KOPT-K1 (cell line): ENCODE measurements around the gene COL25A1.

Experiments
- H3K27ac ChIP-seq: fragments of 200-600 bp; sonication (generic); 2 replicates; pipeline ENCODE4 v1.5.1; 2016; ENCODE audit warnings: antibody characterized with exemption, mild to moderate bottlenecking, low read depth, low read length; ENCODE audit not compliant: poor library complexity, severe bottlenecking
- H3K36me3 ChIP-seq: fragments of 200-600 bp; sonication (generic); 2 replicates; pipeline ENCODE4 v1.5.1; 2017; ENCODE audit warnings: antibody characterized with exemption, mild to moderate bottlenecking, low read length, moderate library complexity; ENCODE audit not compliant: insufficient read depth
- H3K9me3 ChIP-seq: fragments of 200-600 bp; sonication (generic); 2 replicates; pipeline ENCODE4 v1.5.1; 2017; ENCODE audit warnings: antibody characterized with exemption, low read length, mild to moderate bottlenecking; ENCODE audit not compliant: insufficient read depth, poor library complexity, severe bottlenecking

The COL25A1 gene

DNA sequence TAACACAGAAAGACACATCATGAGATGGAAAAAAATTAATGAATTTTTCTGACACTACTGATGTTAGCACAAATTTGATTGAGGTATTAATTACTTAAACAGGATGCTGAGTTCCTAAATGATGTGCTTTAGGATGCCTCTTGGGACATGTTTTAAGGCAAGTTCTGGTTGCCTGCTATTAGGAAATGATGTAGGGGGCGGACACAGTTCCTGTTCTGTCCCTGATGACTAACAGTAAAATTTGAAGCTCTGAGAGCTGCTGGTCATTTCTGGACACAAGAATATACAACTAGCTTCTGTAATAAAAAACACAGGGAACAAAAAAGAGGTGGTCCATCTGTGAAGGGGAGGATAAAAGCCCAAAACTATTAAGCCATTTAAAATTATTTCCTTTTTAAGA lies 376.4 kb downstream of the COL25A1 start:
- no peaks in the 10 kb centered on the region for H3K36me3 ChIP-seq
- H3K9me3 ChIP-seq = no peaks in the 10 kb centered on the region
- H3K27ac ChIP-seq = no peak overlapping the region

DNA sequence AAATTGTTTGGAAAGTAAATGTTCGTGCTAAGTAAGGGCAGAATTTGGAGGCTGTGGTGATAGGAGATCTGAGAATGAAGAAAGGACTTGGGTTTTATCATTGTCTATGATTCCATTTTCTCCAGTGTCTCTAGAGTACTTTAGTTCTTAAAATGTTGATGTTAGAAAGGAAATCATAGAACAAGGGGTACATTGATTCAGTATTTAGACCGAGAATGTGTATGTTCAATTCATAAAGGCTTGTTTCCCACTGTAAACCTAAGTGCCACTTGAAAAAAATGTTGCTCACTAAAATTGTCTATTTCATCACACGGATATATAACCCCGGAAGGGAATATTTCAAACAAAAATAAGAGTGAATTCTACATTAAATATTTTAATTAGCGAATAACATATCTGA lies 380.3 kb downstream of the COL25A1 start:
- Histone ChIP-seq H3K36me3 (no peaks in the 10 kb centered on the region), H3K9me3 (no peaks in the 10 kb centered on the region), H3K27ac (no peak overlapping the region)

DNA sequence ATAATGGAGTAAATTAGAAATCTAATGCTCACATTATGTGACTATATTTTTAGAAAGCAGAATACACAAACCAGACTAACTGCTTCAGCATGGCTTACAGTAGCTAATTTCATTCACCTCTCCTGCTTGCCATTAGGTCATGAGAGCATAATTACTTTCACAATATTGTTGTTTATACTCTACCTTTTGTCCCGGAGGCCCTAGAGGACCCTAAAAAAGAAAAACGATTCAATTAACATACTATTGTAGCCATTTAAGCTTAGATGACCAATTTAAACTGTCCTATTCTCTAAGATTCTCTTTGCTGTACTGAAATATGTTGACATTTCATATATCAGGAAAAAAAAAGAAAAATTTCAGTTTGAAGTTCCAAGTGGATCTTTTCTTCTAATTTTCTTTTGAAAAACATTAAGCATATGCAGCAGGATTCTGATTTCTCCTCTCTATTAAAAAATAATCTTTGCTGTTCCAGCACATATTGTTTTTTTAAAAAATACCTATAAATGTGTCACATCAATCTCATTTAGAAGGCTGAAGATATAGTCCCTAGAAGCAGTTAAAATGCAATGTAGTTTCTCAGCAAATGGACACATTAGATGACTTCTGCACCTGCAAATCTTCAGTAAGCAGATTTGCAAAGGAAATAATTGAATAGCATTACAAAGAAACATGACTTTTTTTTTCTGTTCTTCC lies 381.9 kb downstream of the COL25A1 start:
- no peak overlapping the region for H3K27ac ChIP-seq
- no peaks in the 10 kb centered on the region for H3K9me3 ChIP-seq
- no peaks in the 10 kb centered on the region for H3K36me3 ChIP-seq

DNA sequence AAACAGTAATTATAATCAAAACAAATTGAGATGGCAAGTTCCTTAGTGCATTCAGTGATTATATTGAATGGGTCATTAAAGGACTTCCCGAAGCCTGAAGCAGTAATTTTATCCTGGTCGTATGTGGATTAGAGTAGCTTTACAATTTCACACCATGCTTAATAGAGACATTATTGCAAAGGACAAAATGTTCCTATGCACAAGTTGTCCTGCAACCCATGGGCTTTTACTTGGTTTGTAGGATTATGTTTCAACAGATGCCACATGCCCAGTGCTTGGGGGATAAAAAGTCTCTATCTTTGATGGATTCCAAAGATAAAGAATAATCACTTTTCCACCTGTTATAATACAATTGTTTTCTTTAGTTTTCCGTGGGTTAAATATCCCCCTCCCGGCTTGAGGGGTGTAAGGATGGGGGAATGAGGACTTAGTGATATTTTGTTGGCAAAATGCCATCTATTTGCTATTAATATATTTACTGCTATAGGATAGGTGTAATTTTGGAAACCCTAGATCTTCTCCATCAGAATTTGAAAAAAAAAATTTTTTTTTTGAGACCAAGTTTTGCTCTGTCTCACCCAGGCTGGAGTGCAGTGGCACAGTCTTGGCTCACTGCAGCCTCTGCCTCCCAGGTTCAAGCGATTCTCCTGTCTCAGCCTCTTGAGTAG lies 383.1 kb downstream of the COL25A1 start:
- Histone ChIP-seq H3K27ac (no peak overlapping the region), H3K36me3 (no peaks in the 10 kb centered on the region), H3K9me3 (no peaks in the 10 kb centered on the region)

DNA sequence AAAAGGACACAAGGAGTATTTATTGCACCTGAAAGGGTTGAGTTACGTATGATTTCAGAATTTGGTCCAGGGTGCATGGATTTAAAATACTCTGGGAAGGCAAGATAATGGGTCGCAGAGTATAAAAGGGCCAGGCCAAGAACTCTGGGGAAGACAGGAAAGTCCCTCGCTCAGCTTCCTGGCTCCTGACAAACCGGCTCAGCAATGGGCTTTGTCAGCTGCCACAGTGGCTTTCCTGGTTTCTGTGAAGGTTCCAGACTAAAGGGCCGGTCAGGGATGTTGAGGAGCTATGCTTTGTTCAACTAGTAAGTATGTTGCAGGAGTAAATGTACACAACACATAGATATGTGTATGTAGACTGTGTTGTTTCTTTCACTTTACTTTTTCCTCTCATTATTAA lies 385.2 kb downstream of the COL25A1 start:
- H3K36me3 ChIP-seq = no peaks in the 10 kb centered on the region
- no peaks in the 10 kb centered on the region for H3K9me3 ChIP-seq
- H3K27ac ChIP-seq = no peak overlapping the region

DNA sequence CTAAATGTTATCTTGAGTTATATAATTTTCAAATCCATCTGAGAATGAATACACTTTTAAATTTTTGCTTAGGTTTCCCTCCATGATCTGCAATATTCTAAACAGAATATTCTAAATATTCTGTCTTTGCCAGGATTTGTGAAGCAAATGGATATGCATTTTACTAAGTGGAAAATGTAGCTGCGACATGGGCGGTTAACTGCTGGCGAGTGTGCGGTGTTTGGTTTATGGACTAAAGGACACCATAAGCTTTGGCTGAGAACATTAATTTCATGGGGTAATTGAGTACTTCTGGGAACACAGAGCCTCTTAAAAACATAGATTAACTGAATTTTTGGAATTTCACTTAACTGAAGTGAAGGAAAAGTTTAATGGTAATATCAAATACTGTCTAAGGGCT lies 385.8 kb downstream of the COL25A1 start:
- Histone ChIP-seq H3K9me3 (no peaks in the 10 kb centered on the region), H3K36me3 (no peaks in the 10 kb centered on the region), H3K27ac (no peak overlapping the region)

DNA sequence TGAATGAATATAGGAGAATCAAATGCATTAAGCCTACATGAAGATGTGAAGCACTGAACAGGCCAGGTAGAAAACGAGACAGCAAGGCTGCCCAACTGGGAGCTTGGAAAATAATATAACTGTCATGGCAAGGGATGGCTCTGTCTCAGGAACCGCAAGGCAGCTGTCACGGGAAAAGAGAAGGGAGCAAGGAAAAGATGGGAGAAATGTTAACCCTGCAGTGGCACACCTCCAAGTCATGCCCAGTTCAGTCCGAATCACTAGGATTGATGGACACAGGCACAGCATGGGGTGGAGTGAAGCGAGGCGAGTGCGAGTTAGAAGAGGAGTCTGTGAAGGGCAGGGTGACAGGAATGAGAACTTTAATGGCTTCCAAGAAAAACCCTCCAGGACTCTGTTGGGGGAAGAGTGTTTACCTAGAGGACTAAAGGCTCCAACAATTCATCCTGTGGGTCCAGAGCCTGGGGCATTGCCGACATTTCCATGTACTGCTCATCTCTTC lies 395.5 kb downstream of the COL25A1 start:
- no peaks in the 10 kb centered on the region for H3K9me3 ChIP-seq
- H3K36me3 ChIP-seq = no peaks in the 10 kb centered on the region
- H3K27ac ChIP-seq = no peak overlapping the region

DNA sequence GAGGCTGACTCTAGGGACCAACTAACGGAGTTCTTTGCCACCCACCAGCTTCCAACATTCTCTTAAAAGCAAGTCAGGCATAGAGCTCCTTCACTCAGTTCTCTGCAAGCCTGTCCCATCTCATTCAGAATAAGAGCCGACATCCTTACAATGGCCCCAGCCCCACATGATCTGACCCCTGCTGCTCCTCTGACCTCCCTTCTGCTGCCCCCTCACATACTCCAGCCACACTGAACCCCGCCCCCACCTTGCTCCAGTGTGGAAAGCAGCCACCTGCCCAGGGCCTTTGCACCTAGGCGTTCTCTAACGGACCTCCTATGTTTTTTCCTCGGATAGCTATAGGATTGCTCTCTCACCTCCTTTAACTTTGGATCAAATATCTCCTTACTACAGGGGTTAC lies 396.5 kb downstream of the COL25A1 start:
- H3K9me3 ChIP-seq = no peaks in the 10 kb centered on the region
- no peak overlapping the region for H3K27ac ChIP-seq
- no peaks in the 10 kb centered on the region for H3K36me3 ChIP-seq

DNA sequence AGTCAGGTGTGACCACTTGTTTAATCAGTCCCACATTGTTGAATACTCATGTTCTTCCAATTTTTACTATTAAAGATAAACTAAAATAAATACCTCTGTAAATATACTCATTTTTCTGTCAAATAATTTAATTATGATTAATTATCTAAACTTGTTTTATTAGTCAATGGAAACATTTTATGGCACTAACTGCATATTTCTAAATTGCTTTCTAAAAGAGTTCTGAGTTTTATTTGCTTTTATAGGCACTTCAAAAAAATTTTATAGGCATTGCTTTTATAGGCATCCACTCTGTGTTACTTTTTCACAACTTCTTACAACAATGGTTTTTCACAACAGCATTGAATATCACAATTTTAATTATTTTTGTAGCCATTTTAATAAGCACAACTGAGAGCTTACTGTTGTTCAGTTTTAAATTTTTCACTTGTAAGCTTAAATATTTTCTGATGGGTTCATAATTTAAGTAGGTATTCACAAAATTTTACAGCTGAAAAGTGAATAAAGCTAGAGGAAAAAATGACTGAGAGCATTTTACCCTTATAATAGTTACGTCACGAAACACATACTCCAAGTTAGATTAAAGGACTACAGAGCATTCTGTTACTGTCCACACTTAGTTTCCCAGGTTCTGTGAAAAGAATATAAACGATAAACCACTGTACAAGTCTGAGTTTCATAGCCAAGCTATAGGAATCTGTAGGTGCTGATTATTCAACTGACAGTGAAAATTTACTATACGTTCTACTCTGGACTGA lies 398.8 kb downstream of the COL25A1 start:
- Histone ChIP-seq H3K9me3 (no peaks in the 10 kb centered on the region), H3K36me3 (no peaks in the 10 kb centered on the region), H3K27ac (no peak overlapping the region)

DNA sequence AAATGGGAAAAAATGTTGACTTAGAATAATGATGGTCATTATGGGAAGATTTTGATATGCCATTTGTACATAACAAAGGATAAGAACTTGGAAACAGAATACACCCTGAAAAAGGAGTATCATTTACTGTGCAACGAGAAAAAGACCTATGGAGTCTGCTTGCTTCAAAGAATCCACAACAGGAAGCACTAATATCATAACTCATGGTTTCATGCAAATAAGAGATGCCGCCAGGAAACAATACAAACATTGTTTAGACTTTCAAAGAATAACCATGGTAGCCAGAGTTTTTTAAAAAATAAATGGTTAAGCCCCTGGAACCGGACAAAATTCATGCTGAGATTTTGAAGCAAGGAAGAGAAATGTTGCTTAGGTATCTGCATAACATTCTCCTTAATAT lies 399.7 kb downstream of the COL25A1 start:
- no peak overlapping the region for H3K27ac ChIP-seq
- H3K9me3 ChIP-seq = no peaks in the 10 kb centered on the region
- H3K36me3 ChIP-seq = no peaks in the 10 kb centered on the region

DNA sequence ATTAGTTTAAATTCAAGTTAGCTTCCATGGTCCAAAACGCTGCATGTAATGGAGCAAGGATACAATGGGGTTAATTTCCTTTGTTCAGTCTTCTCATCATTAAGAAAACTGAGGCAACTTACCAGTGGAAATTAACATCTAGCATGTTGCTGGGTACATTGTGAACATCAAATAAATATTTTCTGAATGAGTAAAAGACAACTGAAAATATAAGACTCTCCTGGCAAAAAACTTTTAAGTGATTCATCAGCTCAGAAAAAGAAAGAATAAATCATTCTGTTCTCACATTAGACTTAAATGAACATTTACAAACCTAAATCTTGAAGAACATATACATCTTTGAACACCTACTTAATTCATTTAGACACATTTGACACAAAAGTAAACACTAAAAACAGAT lies 401.2 kb downstream of the COL25A1 start:
- Histone ChIP-seq H3K27ac (no peak overlapping the region), H3K9me3 (no peaks in the 10 kb centered on the region), H3K36me3 (no peaks in the 10 kb centered on the region)

DNA sequence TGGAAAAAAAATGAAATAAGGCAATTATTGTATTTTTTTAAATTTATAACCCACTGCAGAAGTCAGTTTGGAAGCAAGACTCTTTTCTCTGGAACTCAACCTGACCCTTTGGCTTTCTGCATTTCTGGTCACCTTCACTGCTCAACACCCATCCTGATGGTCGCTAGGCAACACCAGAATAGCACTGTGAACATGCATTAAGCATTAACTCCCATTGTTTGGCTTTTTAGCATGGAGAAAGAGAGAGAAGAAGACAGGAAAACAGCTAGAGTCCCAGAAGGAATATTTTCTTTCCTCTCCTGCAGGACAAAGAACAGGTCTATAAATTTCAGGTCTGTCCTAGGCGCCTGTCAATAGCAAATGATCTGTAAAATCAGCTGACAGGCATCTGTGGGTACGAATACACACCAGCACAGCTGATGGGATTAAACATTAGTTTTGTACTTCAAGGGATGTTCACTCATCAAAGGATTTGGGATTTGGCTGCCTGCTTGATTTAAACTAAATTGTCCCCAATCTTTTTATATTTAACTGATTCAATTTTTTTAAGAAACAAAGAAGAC lies 402.4 kb downstream of the COL25A1 start:
- Histone ChIP-seq H3K36me3 (no peaks in the 10 kb centered on the region), H3K9me3 (no peaks in the 10 kb centered on the region), H3K27ac (no peak overlapping the region)

DNA sequence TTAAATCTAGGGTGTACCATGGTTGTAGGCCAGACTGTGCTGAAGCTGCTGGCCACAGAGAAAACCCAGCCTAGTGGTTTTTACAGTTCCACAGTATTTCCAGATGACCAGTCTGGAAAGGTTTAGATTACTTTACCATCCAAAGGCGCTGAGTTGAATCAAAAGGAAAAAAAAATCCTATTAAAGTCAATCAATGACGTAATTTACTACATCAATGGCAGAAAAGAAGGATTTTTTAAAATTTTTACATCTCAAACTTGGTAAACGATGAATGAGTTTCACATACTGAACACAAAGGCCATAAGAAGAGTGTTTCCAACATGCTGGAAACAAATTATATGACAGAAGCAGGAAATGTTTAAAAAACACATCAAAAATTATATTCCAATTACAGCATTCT lies 409.0 kb downstream of the COL25A1 start:
- Histone ChIP-seq H3K9me3 (no peaks in the 10 kb centered on the region), H3K36me3 (no peaks in the 10 kb centered on the region), H3K27ac (no peak overlapping the region)

DNA sequence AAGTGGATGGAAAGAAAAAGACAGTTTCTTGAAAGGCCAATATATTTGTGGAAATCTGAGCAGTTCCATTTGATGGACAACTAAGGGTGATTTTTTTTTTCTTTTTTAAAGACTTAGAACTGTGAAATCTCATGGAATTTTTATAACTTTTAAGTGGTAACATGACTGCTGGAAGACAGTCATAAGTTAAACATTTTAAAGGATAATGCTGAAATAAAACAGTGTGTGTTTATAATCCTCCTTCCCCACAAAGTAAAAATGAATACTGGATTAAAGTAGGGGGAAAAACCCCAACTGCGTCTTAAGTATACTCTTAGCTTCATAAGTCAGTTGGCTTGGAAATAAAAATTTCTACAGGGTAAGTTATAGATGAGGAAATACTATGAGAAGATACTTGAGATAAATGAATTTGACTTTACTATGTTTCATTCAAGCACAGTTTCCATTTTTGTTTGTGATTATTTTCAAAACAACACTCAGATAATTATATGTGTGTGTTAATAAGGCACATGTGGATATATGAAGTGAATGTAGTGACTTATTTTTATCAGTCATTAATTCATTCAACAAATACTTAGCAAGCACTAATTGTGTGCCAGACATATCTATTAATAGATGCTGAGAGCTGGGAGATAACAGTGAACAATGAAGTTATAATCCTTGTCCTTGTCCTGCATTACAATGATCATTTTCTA lies 410.4 kb downstream of the COL25A1 start:
- H3K36me3 ChIP-seq = no peaks in the 10 kb centered on the region

DNA sequence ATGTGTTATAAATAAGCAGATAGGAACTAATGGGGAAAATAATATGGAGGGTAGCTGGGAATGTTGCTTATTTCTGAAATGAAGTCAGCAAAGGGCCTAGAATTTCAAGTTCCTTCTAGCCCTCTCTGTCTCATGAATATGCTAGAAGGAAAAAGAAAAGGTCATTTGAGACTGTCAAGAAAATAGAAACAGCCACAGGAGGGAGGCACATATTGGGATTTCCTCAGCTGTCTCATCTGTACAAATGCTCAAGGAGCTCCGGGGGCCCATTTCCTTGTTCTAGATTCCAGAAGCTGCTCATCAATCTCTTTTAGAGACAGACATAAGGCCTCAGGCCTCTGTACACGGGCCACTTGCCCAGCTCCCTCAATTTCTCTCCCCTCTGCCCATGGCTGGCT lies 412.0 kb downstream of the COL25A1 start:
- Histone ChIP-seq H3K36me3 (no peaks in the 10 kb centered on the region), H3K27ac (no peak overlapping the region), H3K9me3 (no peaks in the 10 kb centered on the region)

More for the DNA sequence above, 410.4 kb downstream of the COL25A1 start:
- Histone ChIP-seq H3K9me3 (no peaks in the 10 kb centered on the region), H3K27ac (no peak overlapping the region)
